K562 (cell line): ENCODE measurements around the gene NADK. TPM values are rescaled to one million over a fixed set of nuclear protein-coding genes. Genes with fewer than 3 reads are reported as not detected.

ENCODE experiments used
- ATAC-seq: fragments of 200-7000 bp; cut with Tn5 transposase; 3 replicates; pipeline ENCODE4 v1.9.1; 2020; ENCODE audit warnings: moderate library complexity
- BruUV-seq: library from RNA; stranded (reverse); fragments of 400-500 nt; replicated peaks from 2 replicates; lab custom pipeline; 2021; lab: Mats Ljungman, UMichigan
- CTCF ChIA-PET: fragments of 300-600 bp; formaldehyde crosslinking; extraction: SDS; loops from one replicate; lab custom pipeline; 2021; ENCODE audit warnings: low intra/inter-chr PET ratio; lab: Yijun Ruan, JAX
- POLR2A ChIA-PET: fragments of 300-600, 350-650 bp; sonication (Branson Sonifier 250); formaldehyde crosslinking; extraction: SDS; loops from one replicate; lab custom pipeline; 2021; ENCODE audit warnings: antibody characterized with exemption, inconsistent platforms; lab: Yijun Ruan, JAX
- DNase-seq, 4 experiments: peaks; one replicate each; pipeline versions ENCODE4 v3.0.0 to v3.0.0-alpha.2; 2011 to 2018; ENCODE audit warnings: low spot score in 3 of 4, mixed read lengths in 3 of 4; ENCODE audit errors: extremely low read depth in 1 of 4
- FAIRE-seq: peaks from 2 replicates; lab custom pipeline; 2011; peaks lifted over from hg19 to GRCh38; lab: Jason Lieb, UNC
- H2AFZ ChIP-seq: 2 replicates; pipeline ENCODE4 v1.6.0; 2011; ENCODE audit warnings: low read depth, low read length, control low read depth, inconsistent platforms
- H3K27ac ChIP-seq: fragments of 200-600 bp; 3 replicates; pipeline ENCODE4 v1.8.0; 2011; ENCODE audit warnings: low read depth, mild to moderate bottlenecking, control low read depth, inconsistent platforms, low read length, moderate library complexity, mixed read lengths; ENCODE audit errors: extremely low read depth
- H3K27me3 ChIP-seq, 2 experiments: fragments of 300-600 bp in 1 of 2; 2 replicates in 1 of 2; 3 replicates in 1 of 2; pipeline versions ENCODE4 v1.6.0 to v1.8.0; 2011; ENCODE audit warnings: inconsistent platforms in 2 of 2, low read length in 2 of 2, mild to moderate bottlenecking in 1 of 2, mixed read lengths in 1 of 2, moderate library complexity in 1 of 2; ENCODE audit not compliant: control insufficient read depth in 2 of 2, insufficient read depth in 2 of 2
- H3K36me3 ChIP-seq: fragments of 300-600 bp; 3 replicates; pipeline ENCODE4 v1.8.0; 2011; ENCODE audit warnings: mild to moderate bottlenecking, low read length, inconsistent platforms; ENCODE audit not compliant: control insufficient read depth, insufficient read depth
- H3K4me1 ChIP-seq, 2 experiments: fragments of 200-600 bp in 1 of 2; replicated peaks in 1 of 2; 2 replicates in 1 of 2; 3 replicates in 1 of 2; pipeline versions ENCODE4 v1.5.1 to v1.8.0; 2011; ENCODE audit warnings: inconsistent platforms in 2 of 2, low read length in 2 of 2, mild to moderate bottlenecking in 1 of 2, mixed read lengths in 1 of 2, moderate library complexity in 1 of 2; ENCODE audit not compliant: control insufficient read depth in 2 of 2, insufficient read depth in 2 of 2
- H3K4me2 ChIP-seq: 2 replicates; pipeline ENCODE4 v1.6.1; 2011; ENCODE audit warnings: low read length, control low read depth, inconsistent platforms, mixed read lengths; ENCODE audit not compliant: insufficient read depth
- H3K4me3 ChIP-seq: fragments of 200-600 bp; sonication (generic), shearing (Covaris generic); 2 replicates; pipeline ENCODE4 v1.5.1; 2016; ENCODE audit warnings: control low read depth, inconsistent platforms
- H3K79me2 ChIP-seq: fragments of 200-600 bp; 3 replicates; pipeline ENCODE4 v1.8.0; 2011; ENCODE audit warnings: low read length, inconsistent platforms; ENCODE audit not compliant: control insufficient read depth, insufficient read depth
- H3K9ac ChIP-seq, 2 experiments: 2 replicates each; pipeline versions ENCODE4 v1.6.0 to v1.6.1; 2011; ENCODE audit warnings: low read depth in 2 of 2, low read length in 2 of 2, control low read depth in 1 of 2, inconsistent platforms in 1 of 2, mild to moderate bottlenecking in 1 of 2, mixed read lengths in 1 of 2; ENCODE audit not compliant: insufficient read depth in 1 of 2
- H3K9me1 ChIP-seq: one replicate; pipeline ENCODE4 v1.6.0; 2011; ENCODE audit warnings: inconsistent platforms, mild to moderate bottlenecking, low read length, moderate library complexity; ENCODE audit not compliant: control insufficient read depth, insufficient read depth
- H3K9me3 ChIP-seq: replicated peaks from 2 replicates; pipeline ENCODE4 v1.5.1; 2011; ENCODE audit warnings: low read depth, low read length, inconsistent platforms; ENCODE audit not compliant: control insufficient read depth, insufficient read depth
- H4K20me1 ChIP-seq: replicated peaks from 2 replicates; pipeline ENCODE4 v1.6.1; 2011; ENCODE audit warnings: low read length, inconsistent platforms, mixed read lengths; ENCODE audit not compliant: control insufficient read depth, insufficient read depth
- BCLAF1 ChIP-seq, 2 experiments: fragments of 450-650 bp in 1 of 2; IDR thresholded peaks; 2 replicates each; pipeline ENCODE4 v1.6.1; 2011 to 2017; ENCODE audit warnings: low read depth in 2 of 2, antibody characterized with exemption in 1 of 2, borderline replicate concordance in 1 of 2, low read length in 1 of 2, mild to moderate bottlenecking in 1 of 2, mixed read lengths in 1 of 2; ENCODE audit not compliant: control insufficient read depth in 1 of 2
- EGR1 ChIP-seq: fragments of 450-650 bp; conservative IDR thresholded peaks from 2 replicates; pipeline ENCODE4 v1.6.1; 2017; ENCODE audit warnings: mild to moderate bottlenecking
- POLR2G ChIP-seq: fragments of 200-400 bp; formaldehyde crosslinking; IDR thresholded peaks from 2 replicates; pipeline ENCODE4 v1.6.1; 2017; ENCODE audit warnings: low read depth, mild to moderate bottlenecking, antibody characterized with exemption, low read length, moderate library complexity
- SAFB2 ChIP-seq: fragments of 200-400 bp; formaldehyde crosslinking; IDR thresholded peaks from 2 replicates; pipeline ENCODE4 v1.6.1; 2018; ENCODE audit warnings: borderline replicate concordance, low read length, low read depth, moderate library complexity; ENCODE audit not compliant: severe bottlenecking
- ZKSCAN8 ChIP-seq: fragments of 200-800 bp; sonication (Bioruptor generic); IDR thresholded peaks from 2 replicates; pipeline ENCODE4 v1.6.1; 2016; ENCODE audit warnings: missing genetic modification characterization, missing compliant biosample characterization
- ZNF124 ChIP-seq: sonication (generic); formaldehyde crosslinking; IDR thresholded peaks from 2 replicates; pipeline ENCODE4 v1.8.1; 2022; ENCODE audit warnings: missing genetic modification reagents
- ZNF780A ChIP-seq: fragments of 250-450 bp; sonication (Bioruptor Pico); IDR thresholded peaks from 2 replicates; pipeline ENCODE4 v1.5.0; 2021; ENCODE audit warnings: mild to moderate bottlenecking
- WGBS: fragments of 100-300 bp; shearing (Covaris generic); methylation state at CpG from one replicate; pipeline ENCODE4 v1.1.6; 2016; ENCODE audit warnings: low coverage, mixed read lengths; ENCODE audit not compliant: insufficient coverage; ENCODE audit errors: missing lambda C conversion rate; 5-methylcytosine and 5-hydroxymethylcytosine counted together
- in situ Hi-C: fragments of 300-500 bp; cut with MboI; formaldehyde crosslinking; loops from 4 replicates; pipeline ENCODE4 v1.15.0; 2018; ENCODE audit warnings: inconsistent platforms, mixed read lengths
- intact Hi-C: fragments of 100-400 bp; cut with micrococcal nuclease; formaldehyde crosslinking; loops from 2 replicates; pipeline ENCODE4 v1.14.2; 2022
- polyA plus RNA-seq, 8 experiments: library from polyadenylated mRNA; depleted of rRNA in 4 of 8; stranded (reverse) in 5 of 8; unstranded in 3 of 8; fragments of >200 nt; fragmentation: Nextera tagmentation in 2 of 8; fragmentation: Illumina TruSeq in 1 of 8; extraction: Ambion mirVana in 2 of 8; extraction: Trizol in 1 of 8; gene quantifications; 2 replicates each; pipeline versions ENCODE4 v1.2.1 to v1.2.3, GENCODE V29; 2011 to 2014; ENCODE audit warnings: inconsistent platforms in 1 of 8, missing spikeins in 1 of 8
- total RNA-seq, 7 experiments: library from RNA; depleted of rRNA in 6 of 7; stranded (reverse); fragments of >200 nt in 6 of 7; fragmentation: Illumina TruSeq in 2 of 7; extraction: Trizol in 2 of 7; gene quantifications; 2 replicates each; pipeline versions ENCODE4 v1.2.1 to v1.2.3, GENCODE V29; 2011 to 2021; ENCODE audit warnings: low replicate concordance in 1 of 7

Gene NADK
- total and polyA plus RNA-seq, 9 of the 15 experiments (the other 6 are each of a cell fraction or from before 2014, with no cell fraction given), result 1.5 to 135 (median 75.1) TPM

- no peaks in the 10 kb centered on the region for H3K9me3 ChIP-seq
- no peak overlapping the region for H3K4me2 ChIP-seq
- H4K20me1 ChIP-seq, result no peaks in the 10 kb centered on the region
- no peaks in the 10 kb centered on the region for H3K9me1 ChIP-seq
- CTCF ChIA-PET, result no interaction called here
- no peak for DNase-seq
- BruUV-seq, result no TSS peak
- H3K4me3 ChIP-seq, result no peak overlapping the region
- TF ChIP-seq POLR2G (peak; percentile 35; the same call in 1 of the 2 replicates), ZNF124 (no peak), ZKSCAN8 (CRISPR knock-in tag) (no peak), ZNF780A (CRISPR knock-in tag) (no peak), BCLAF1 (IDR thresholded peaks at IDR 0.05; ENCODE audit: borderline replicate concordance in 1 of 2, control insufficient read depth in 1 of 2, low read depth in 2 of 2, low read length in 1 of 2) (no peak), SAFB2 (no peak), EGR1 (no peak)
- TF ChIP-seq, all 486 proteins: peak for 1
- intact Hi-C loops, result no loop called here
- POLR2A ChIA-PET, result interaction anchor here (0.6 to 1.2 kb wide), 2 partner anchors 10 to 16 kb away, joined by 3 to 4 read pairs; no protein-coding TSS in a partner anchor
- Histone ChIP-seq H3K79me2 (no peaks in the 10 kb centered on the region), H3K36me3 (peaks cover 96% of the 10 kb centered on the region), H3K27me3 (no peaks in the 10 kb centered on the region; a peak in 1 of 5 replicates), H3K27ac (no peak overlapping the region), H2AFZ (no peak overlapping the region), H3K9ac (0 out of 4 replicates have a peak overlapping the region, but pooled peaks of 1 of the 2 experiments have one; percentile 24), H3K4me1 (peaks cover 0 to 3% of the 10 kb centered on the region in 2 experiments; a peak in 1 of 5 replicates)
- no peak for FAIRE-seq
- WGBS, result 92% methylated on average over 16 of the region's 17 CpGs
- ATAC-seq, result no peak
- in situ Hi-C loops, result no loop called here
Measured at GRCh38 chr1:1793481-1794244, 15.4 kb upstream of the NADK start.
